IPS DF 6.9 (cell line): ENCODE data around the gene PCDHGA8.
"Not testable (repeated sequence)": the region's sequence is repeated elsewhere in the genome, so short reads cannot be mapped to it uniquely, and the experiment has no call there.

Experiments used
- DNase-seq: peaks from one replicate; pipeline ENCODE4 v3.0.0-alpha.2; 2013; ENCODE audit warnings: low read depth, low spot score
- H3K27ac ChIP-seq: one replicate; pipeline ENCODE4 v1.5.1; 2013; ENCODE audit warnings: low read length, control low read depth
- H3K27me3 ChIP-seq: 2 replicates; pipeline ENCODE4 v1.6.1; 2013; ENCODE audit warnings: mild to moderate bottlenecking, low read length; ENCODE audit not compliant: control insufficient read depth, insufficient read depth
- H3K36me3 ChIP-seq: 2 replicates; pipeline ENCODE4 v1.6.1; 2013; ENCODE audit warnings: low read length; ENCODE audit not compliant: control insufficient read depth, insufficient read depth
- H3K4me1 ChIP-seq: 2 replicates; pipeline ENCODE4 v1.6.1; 2013; ENCODE audit warnings: low read length; ENCODE audit not compliant: control insufficient read depth, insufficient read depth
- H3K4me3 ChIP-seq: 2 replicates; pipeline ENCODE4 v1.5.1; 2013; ENCODE audit warnings: mild to moderate bottlenecking, low read length
- H3K9me3 ChIP-seq: 2 replicates; pipeline ENCODE4 v1.6.1; 2013; ENCODE audit warnings: low read length, inconsistent platforms; ENCODE audit not compliant: control insufficient read depth, insufficient read depth
- WGBS: extraction: QIAGEN DNeasy Blood & Tissue Kit; methylation state at CpG from one replicate; pipeline ENCODE4 v1.1.7; 2013; ENCODE audit warnings: mixed read lengths, missing lambda C conversion rate; ENCODE audit not compliant: insufficient read length, insufficient coverage; 5-methylcytosine and 5-hydroxymethylcytosine counted together

The PCDHGA8 gene

DNA sequence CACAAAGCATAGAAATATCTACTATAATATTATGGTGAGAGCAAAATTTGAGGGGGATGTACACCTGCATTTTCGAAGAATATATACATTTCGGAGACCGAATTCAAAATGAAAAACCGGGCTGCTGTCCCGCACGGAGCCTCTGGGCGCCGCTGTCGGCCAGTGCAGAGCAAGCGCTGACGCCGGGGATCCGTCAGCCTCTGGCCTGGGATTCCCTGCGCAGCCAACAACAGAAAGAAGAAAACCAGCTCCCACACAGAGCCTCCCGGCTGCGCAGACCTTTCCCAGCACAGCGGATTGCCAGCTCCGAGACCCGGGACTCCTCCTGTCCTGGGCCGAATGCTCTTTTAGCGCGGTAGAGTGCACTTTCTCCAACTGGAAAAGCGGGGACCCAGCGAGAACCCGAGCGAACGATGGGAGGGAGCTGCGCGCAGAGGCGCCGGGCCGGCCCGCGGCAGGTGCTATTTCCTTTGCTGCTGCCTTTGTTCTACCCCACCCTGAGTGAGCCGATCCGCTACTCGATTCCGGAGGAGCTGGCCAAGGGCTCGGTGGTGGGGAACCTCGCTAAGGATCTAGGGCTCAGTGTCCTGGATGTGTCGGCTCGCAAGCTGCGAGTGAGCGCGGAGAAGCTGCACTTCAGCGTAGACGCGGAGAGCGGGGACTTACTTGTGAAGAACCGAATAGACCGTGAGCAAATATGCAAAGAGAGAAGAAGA lies 15.5 kb downstream of the PCDHGA8 start, which contains the start of gene PCDHGB6:
Gene PCDHGB6 (plus strand): TSS at position 232 of the 716 bp plus-strand sequence. CDS start 182 bp downstream, at position 414.
- not testable (repeated sequence) for DNase-seq, H3K27me3 ChIP-seq, H3K27ac ChIP-seq, H3K36me3 ChIP-seq, H3K9me3 ChIP-seq, H3K4me1 ChIP-seq
- WGBS: no CpG with 5 or more reads among the region's 51 CpGs
- H3K4me3 ChIP-seq: peak within 1 kb of the TSS; percentile 48; the same call in 1 of the 2 replicates

DNA sequence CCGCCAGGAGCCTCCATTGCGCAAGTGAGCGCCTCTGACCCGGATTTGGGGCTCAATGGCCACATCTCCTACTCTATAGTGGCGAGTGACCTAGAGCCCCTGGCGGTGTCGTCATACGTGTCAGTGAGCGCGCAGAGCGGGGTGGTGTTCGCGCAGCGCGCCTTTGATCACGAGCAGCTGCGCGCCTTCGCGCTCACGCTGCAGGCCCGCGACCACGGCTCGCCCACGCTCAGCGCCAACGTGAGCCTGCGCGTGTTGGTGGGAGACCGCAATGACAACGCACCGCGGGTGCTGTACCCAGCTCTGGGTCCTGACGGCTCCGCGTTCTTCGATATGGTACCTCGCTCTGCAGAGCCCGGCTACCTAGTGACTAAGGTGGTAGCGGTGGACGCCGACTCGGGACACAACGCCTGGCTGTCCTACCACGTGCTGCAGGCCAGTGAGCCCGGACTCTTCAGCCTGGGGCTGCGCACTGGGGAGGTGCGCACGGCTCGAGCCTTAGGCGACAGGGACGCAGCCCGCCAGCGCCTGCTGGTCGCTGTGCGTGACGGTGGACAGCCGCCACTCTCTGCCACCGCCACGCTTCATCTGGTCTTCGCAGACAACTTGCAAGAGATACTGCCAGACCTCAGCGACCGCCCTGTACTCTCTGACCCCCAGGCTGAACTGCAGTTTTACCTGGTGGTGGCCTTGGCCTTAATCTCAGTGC lies 17.3 kb downstream of the PCDHGA8 start:
- Histone ChIP-seq H3K36me3 (peaks cover 3% of the 10 kb centered on the region; the same call in 1 of the 2 replicates), H3K27ac (no peak overlapping the region), H3K27me3 (peaks cover 1% of the 10 kb centered on the region; the same call in 1 of the 2 replicates), H3K4me1 (no peaks in the 10 kb centered on the region), H3K9me3 (no peaks in the 10 kb centered on the region), H3K4me3 (no peak overlapping the region)
- WGBS: no CpG with 5 or more reads among the region's 64 CpGs
- DNase-seq: no peak

DNA sequence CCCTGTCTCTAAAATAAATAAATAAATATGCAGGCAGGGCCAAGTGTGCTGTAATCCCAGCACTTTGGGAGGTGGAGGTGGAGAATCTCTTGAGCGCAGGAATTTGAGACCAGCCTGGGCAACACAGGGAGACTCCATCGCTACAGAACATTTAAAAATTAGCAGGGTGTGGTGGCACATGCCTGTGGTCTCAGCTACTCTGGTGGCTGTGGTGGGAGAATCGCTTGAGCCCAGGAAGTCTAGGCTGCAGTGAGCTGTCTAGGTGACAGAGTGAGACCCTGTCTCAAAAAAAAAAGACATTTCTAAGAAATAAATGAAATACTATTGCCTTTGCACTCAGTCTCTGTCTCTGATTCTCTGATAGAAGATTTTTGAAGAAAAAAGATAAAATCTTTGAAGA lies 19.1 kb downstream of the PCDHGA8 start:
- Histone ChIP-seq H3K36me3 (peaks cover 3% of the 10 kb centered on the region; the same call in 1 of the 2 replicates), H3K27me3 (peaks cover 1% of the 10 kb centered on the region; the same call in 1 of the 2 replicates), H3K4me3 (no peak overlapping the region), H3K9me3 (no peaks in the 10 kb centered on the region), H3K27ac (no peak overlapping the region), H3K4me1 (no peaks in the 10 kb centered on the region)
- no peak for DNase-seq
- no CpG with 5 or more reads among the region's 3 CpGs for WGBS

DNA sequence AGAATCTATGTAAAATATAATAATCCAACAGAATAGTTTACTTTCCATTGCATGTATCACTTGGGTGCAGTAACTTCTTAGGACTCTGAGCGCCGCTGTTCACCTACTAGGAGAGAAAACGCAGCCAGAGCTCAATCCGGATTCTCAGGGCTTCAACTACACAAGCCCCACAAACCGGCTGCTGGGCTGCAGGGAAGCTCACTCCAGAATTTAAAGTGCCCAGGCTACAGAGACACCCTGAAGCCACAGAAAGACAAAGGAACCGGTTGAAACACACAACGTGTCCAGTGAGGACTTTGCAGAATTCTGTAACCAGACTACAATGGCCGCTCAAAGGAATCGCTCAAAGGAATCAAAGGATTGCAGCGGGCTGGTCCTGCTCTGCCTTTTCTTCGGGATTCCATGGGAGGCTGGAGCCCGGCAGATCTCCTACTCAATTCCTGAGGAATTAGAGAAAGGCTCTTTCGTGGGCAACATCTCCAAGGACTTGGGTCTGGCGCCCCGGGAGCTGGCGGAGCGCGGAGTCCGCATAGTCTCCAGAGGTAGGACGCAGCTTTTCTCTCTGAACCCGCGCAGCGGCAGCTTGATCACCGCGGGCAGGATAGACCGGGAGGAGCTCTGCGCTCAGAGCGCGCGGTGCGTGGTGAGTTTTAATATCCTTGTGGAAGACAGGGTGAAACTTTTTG lies 20.6 kb downstream of the PCDHGA8 start, which contains the start of gene PCDHGA10:
Gene PCDHGA10 (plus strand): TSS at position 134 of the 686 bp plus-strand sequence. CDS start 189 bp downstream, at position 323.
- Histone ChIP-seq H3K4me3 (peak within 1 kb of the TSS; percentile 84), H3K9me3 (no peaks in the 10 kb centered on the region), H3K36me3 (peaks cover 3% of the 10 kb centered on the region; the same call in 1 of the 2 replicates), H3K4me1 (no peaks in the 10 kb centered on the region), H3K27me3 (peaks cover 1% of the 10 kb centered on the region; the same call in 1 of the 2 replicates), H3K27ac (no peak within 1 kb of the TSS)
- no peak for DNase-seq
- WGBS: no CpG with 5 or more reads among the region's 31 CpGs

DNA sequence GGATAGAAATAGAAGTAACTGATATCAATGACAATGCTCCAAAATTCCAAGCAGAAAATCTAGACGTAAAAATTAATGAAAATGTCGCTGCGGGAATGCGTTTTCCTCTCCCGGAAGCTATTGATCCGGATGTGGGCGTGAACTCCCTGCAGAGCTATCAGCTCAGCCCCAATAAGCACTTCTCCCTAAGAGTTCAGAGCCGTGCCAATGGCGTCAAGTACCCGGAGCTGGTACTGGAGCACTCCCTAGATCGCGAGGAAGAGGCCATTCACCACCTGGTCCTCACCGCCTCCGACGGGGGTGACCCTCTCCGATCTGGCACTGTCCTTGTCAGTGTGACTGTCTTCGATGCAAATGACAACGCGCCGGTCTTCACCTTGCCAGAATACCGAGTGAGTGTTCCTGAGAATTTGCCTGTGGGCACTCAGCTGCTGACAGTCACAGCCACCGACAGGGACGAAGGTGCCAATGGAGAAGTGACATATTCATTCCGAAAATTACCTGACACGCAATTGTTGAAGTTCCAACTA lies 21.2 kb downstream of the PCDHGA8 start:
- WGBS: no CpG with 5 or more reads among the region's 25 CpGs
- H3K4me1 ChIP-seq: no peaks in the 10 kb centered on the region
- peaks cover 3% of the 10 kb centered on the region; the same call in 1 of the 2 replicates for H3K36me3 ChIP-seq
- peak overlapping the region; percentile 84 for H3K4me3 ChIP-seq
- H3K27me3 ChIP-seq: peaks cover 1% of the 10 kb centered on the region; the same call in 1 of the 2 replicates
- no peaks in the 10 kb centered on the region for H3K9me3 ChIP-seq
- no peak overlapping the region for H3K27ac ChIP-seq
- DNase-seq: no peak

DNA sequence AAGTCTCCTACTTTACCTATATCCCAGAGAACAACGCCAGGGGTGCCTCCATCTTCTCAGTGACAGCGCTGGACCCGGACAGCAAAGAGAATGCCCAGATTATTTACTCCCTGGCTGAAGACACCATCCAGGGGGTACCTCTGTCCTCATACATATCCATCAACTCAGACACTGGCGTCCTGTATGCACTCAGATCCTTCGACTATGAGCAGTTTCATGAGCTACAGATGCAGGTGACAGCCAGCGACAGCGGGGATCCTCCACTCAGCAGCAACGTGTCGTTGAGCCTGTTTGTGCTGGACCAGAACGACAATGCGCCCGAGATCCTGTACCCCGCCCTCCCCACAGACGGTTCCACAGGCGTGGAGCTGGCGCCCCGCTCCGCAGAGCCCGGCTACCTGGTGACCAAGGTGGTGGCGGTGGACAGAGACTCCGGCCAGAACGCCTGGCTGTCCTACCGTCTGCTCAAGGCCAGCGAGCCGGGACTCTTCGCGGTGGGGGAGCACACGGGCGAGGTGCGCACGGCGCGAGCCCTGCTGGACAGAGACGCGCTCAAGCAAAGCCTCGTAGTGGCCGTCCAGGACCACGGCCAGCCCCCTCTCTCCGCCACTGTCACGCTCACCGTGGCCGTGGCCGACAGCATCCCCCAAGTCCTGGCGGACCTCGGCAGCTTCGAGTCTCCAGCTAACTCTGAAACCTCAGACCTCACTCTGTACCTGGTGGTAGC lies 22.3 kb downstream of the PCDHGA8 start:
- H3K36me3 ChIP-seq, H3K4me3 ChIP-seq, H3K27me3 ChIP-seq, DNase-seq, H3K4me1 ChIP-seq, H3K27ac ChIP-seq, H3K9me3 ChIP-seq: not testable (repeated sequence)
- no CpG with 5 or more reads among the region's 46 CpGs for WGBS

DNA sequence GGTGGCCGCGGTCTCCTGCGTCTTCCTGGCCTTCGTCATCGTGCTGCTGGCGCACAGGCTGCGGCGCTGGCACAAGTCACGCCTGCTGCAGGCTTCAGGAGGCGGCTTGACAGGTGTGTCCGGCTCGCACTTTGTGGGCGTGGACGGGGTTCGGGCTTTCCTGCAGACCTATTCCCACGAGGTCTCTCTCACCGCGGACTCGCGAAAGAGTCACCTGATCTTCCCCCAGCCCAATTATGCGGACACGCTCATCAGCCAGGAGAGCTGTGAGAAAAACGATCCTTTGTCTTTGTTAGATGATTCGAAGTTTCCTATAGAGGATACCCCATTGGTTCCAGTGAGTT lies 22.8 kb downstream of the PCDHGA8 start:
- H3K27me3 ChIP-seq, H3K36me3 ChIP-seq, H3K9me3 ChIP-seq, DNase-seq, H3K4me3 ChIP-seq, H3K27ac ChIP-seq, H3K4me1 ChIP-seq: not testable (repeated sequence)
- no CpG with 5 or more reads among the region's 24 CpGs for WGBS

DNA sequence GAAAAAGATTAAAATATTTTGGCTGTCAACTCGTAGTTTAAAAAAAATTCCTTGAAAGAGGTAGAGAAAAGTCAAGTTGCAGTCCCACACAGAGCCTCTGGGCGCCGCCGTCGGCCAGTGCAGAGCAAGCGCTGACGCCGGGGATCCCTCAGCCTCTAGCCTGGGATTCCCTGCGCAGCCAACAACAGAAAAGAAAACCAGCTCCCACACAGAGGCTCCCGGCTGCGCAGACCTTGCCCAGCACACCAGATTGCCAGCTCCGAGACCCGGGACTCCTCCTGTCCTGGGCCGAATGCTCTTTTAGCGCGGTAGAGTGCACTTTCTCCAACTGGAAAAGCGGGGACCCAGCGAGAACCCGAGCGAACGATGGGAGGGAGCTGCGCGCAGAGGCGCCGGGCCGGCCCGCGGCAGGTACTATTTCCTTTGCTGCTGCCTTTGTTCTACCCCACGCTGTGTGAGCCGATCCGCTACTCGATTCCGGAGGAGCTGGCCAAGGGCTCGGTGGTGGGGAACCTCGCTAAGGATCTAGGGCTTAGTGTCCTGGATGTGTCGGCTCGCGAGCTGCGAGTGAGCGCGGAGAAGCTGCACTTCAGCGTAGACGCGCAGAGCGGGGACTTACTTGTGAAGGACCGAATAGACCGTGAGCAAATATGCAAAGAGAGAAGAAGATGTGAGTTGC lies 25.2 kb downstream of the PCDHGA8 start, which contains the start of gene PCDHGB7:
Gene PCDHGB7 (plus strand): TSS at position 184 of the 679 bp plus-strand sequence. CDS start 183 bp downstream, at position 367.
- not testable (repeated sequence) for H3K36me3 ChIP-seq, H3K4me1 ChIP-seq, H3K27me3 ChIP-seq, DNase-seq, H3K27ac ChIP-seq, H3K9me3 ChIP-seq
- WGBS: no CpG with 5 or more reads among the region's 47 CpGs
- H3K4me3 ChIP-seq: peak within 1 kb of the TSS; percentile 71; the same call in 1 of the 2 replicates

DNA sequence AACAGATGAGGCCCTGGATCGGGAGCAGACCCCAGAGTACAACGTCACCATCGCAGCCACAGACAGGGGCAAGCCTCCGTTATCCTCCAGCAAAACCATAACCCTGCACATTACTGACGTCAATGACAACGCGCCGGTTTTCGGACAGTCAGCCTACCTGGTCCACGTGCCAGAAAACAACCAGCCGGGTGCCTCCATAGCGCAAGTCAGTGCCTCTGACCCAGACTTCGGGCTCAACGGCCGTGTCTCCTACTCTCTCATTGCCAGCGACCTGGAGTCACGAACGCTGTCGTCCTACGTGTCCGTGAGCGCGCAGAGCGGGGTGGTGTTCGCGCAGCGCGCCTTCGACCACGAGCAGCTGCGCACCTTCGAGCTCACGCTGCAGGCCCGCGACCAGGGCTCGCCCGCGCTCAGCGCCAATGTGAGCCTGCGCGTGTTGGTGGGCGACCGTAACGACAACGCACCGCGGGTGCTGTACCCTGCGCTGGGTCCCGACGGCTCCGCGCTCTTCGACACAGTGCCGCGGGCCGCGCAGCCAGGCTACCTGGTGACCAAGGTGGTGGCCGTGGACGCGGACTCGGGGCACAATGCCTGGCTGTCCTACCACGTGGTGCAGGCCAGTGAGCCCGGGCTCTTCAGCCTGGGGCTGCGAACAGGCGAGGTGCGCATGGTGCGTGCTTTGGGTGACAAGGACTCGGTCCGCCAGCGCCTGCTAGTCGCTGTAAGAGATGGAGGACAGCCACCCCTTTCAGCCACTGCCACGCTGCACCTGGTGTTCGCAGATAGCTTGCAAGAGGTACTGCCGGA lies 26.8 kb downstream of the PCDHGA8 start:
- DNase-seq: no peak

More for the DNA sequence above, 26.8 kb downstream of the PCDHGA8 start:
- WGBS: no CpG with 5 or more reads among the region's 74 CpGs
- H3K36me3 ChIP-seq: no peaks in the 10 kb centered on the region
- H3K27ac ChIP-seq: no peak overlapping the region
- H3K4me1 ChIP-seq: no peaks in the 10 kb centered on the region
- H3K27me3 ChIP-seq: no peaks in the 10 kb centered on the region
- no peak overlapping the region for H3K4me3 ChIP-seq
- no peaks in the 10 kb centered on the region for H3K9me3 ChIP-seq
